HEK293 (cell line): ENCODE results near the gene PITPNC1.

ENCODE experiments used
- GLI2 ChIP-seq: fragments of 450-650 bp; formaldehyde crosslinking; IDR thresholded peaks from 2 replicates; pipeline ENCODE4; 2017; ENCODE audit warnings: missing biosample characterization, missing genetic modification characterization, low read depth, borderline replicate concordance
- HOXD13 ChIP-seq: sonication (generic); formaldehyde crosslinking; IDR thresholded peaks from 2 replicates; pipeline ENCODE4 v1.8.0; 2022; ENCODE audit warnings: missing genetic modification reagents, borderline replicate concordance
- OSR2 ChIP-seq: fragments of 450-650 bp; formaldehyde crosslinking; IDR thresholded peaks from 2 replicates; pipeline ENCODE4 v1.5.1; 2016; ENCODE audit warnings: missing biosample characterization, missing genetic modification characterization
- SP3 ChIP-seq: fragments of 450-650 bp; formaldehyde crosslinking; IDR thresholded peaks from 2 replicates; pipeline ENCODE4 v1.5.1; 2016; ENCODE audit warnings: missing biosample characterization, missing genetic modification characterization
- TCF7L2 ChIP-seq: IDR thresholded peaks from 2 replicates; pipeline ENCODE4 v1.6.1; 2011; ENCODE audit warnings: low read depth, mild to moderate bottlenecking, inconsistent platforms, low read length, moderate library complexity, borderline replicate concordance
- WT1 ChIP-seq: fragments of 450-650 bp; formaldehyde crosslinking; IDR thresholded peaks from 2 replicates; pipeline ENCODE4 v1.5.1; 2016; ENCODE audit warnings: missing biosample characterization, missing genetic modification characterization
- YY2 ChIP-seq: fragments of 450-650 bp; formaldehyde crosslinking; IDR thresholded peaks from 2 replicates; pipeline ENCODE4 v1.5.1; 2016; ENCODE audit warnings: missing biosample characterization, missing genetic modification characterization
- ZBTB17 ChIP-seq: fragments of 450-650 bp; formaldehyde crosslinking; IDR thresholded peaks from 2 replicates; pipeline ENCODE4 v1.5.1; 2016; ENCODE audit warnings: missing biosample characterization, missing genetic modification characterization
- ZBTB21 ChIP-seq: fragments of 450-650 bp; formaldehyde crosslinking; IDR thresholded peaks from 2 replicates; pipeline ENCODE4 v1.5.1; 2017; ENCODE audit warnings: missing biosample characterization, missing genetic modification characterization
- ZBTB8A ChIP-seq: fragments of 450-650 bp; formaldehyde crosslinking; IDR thresholded peaks from 2 replicates; pipeline ENCODE4 v1.5.1; 2016; ENCODE audit warnings: missing biosample characterization, missing genetic modification characterization
- ZIC2 ChIP-seq: fragments of 450-650 bp; formaldehyde crosslinking; IDR thresholded peaks from 2 replicates; pipeline ENCODE4 v1.5.1; 2016; ENCODE audit warnings: missing biosample characterization, missing genetic modification characterization
- ZNF112 ChIP-seq: fragments of 450-650 bp; formaldehyde crosslinking; IDR thresholded peaks from 2 replicates; pipeline ENCODE4 v1.5.0; 2017; ENCODE audit warnings: missing biosample characterization, missing genetic modification characterization
- ZNF114 ChIP-seq: fragments of 450-650 bp; formaldehyde crosslinking; IDR thresholded peaks from 2 replicates; pipeline ENCODE4 v1.5.0; 2017; ENCODE audit warnings: missing biosample characterization, missing genetic modification characterization
- ZNF221 ChIP-seq: fragments of 450-650 bp; formaldehyde crosslinking; IDR thresholded peaks from 2 replicates; pipeline ENCODE4 v1.5.1; 2017; ENCODE audit warnings: missing biosample characterization, missing genetic modification characterization, borderline replicate concordance
- ZNF23 ChIP-seq: fragments of 450-650 bp; formaldehyde crosslinking; IDR thresholded peaks from 2 replicates; pipeline ENCODE4 v1.5.1; 2016; ENCODE audit warnings: missing biosample characterization, missing genetic modification characterization, borderline replicate concordance
- ZNF335 ChIP-seq: fragments of 450-650 bp; formaldehyde crosslinking; conservative IDR thresholded peaks from 2 replicates; pipeline ENCODE4 v1.5.1; 2016; ENCODE audit warnings: missing biosample characterization, missing genetic modification characterization
- ZNF571 ChIP-seq: fragments of 450-650 bp; formaldehyde crosslinking; IDR thresholded peaks from 2 replicates; pipeline ENCODE4 v1.5.0; 2017; ENCODE audit warnings: missing biosample characterization, missing genetic modification characterization
- ZNF626 ChIP-seq: fragments of 450-650 bp; sonication (Bioruptor Pico); formaldehyde crosslinking; IDR thresholded peaks from 2 replicates; pipeline ENCODE4 v1.5.1; 2018; ENCODE audit warnings: missing biosample characterization, missing genetic modification characterization, inconsistent platforms
- ZNF658 ChIP-seq: fragments of 450-650 bp; formaldehyde crosslinking; IDR thresholded peaks from 2 replicates; pipeline ENCODE4; 2016; ENCODE audit warnings: missing biosample characterization, missing genetic modification characterization
- ZNF701 ChIP-seq: fragments of 450-650 bp; formaldehyde crosslinking; IDR thresholded peaks from 2 replicates; pipeline ENCODE4 v1.5.1; 2016; ENCODE audit warnings: missing biosample characterization, missing genetic modification characterization
- ZNF747 ChIP-seq: fragments of 450-650 bp; formaldehyde crosslinking; IDR thresholded peaks from 2 replicates; pipeline ENCODE4 v1.5.1; 2016; ENCODE audit warnings: missing biosample characterization, missing genetic modification characterization
- ZNF768 ChIP-seq: fragments of 450-650 bp; formaldehyde crosslinking; IDR thresholded peaks from 2 replicates; pipeline ENCODE4 v1.5.1; 2018; ENCODE audit warnings: missing biosample characterization, mild to moderate bottlenecking, missing genetic modification characterization
- ZXDB ChIP-seq: fragments of 450-650 bp; formaldehyde crosslinking; IDR thresholded peaks from 2 replicates; pipeline ENCODE4 v1.5.1; 2016; ENCODE audit warnings: missing biosample characterization, missing genetic modification characterization
- TF ChIP-seq, protein P1 (sequence below): fragments of 450-650 bp; IDR thresholded peaks from 2 replicates; pipeline ENCODE4 v1.5.1; 2018; ENCODE audit warnings: missing biosample characterization, missing genetic modification characterization
- TF ChIP-seq, protein P2 (sequence below): fragments of 450-650 bp; IDR thresholded peaks from 2 replicates; pipeline ENCODE4 v1.5.1; 2018; ENCODE audit warnings: missing biosample characterization, mild to moderate bottlenecking, missing genetic modification characterization
- TF ChIP-seq, protein P3 (sequence below): fragments of 450-650 bp; formaldehyde crosslinking; IDR thresholded peaks from 2 replicates; pipeline ENCODE4 v1.5.1; 2016; ENCODE audit warnings: missing biosample characterization, missing genetic modification characterization
- TF ChIP-seq, protein P4 (sequence below): fragments of 450-650 bp; formaldehyde crosslinking; IDR thresholded peaks from 2 replicates; pipeline ENCODE4 v1.5.1; 2016; ENCODE audit warnings: missing biosample characterization, missing genetic modification characterization
- TF ChIP-seq, protein P5 (sequence below): fragments of 450-650 bp; formaldehyde crosslinking; IDR thresholded peaks from 2 replicates; pipeline ENCODE4 v1.5.1; 2016; ENCODE audit warnings: missing biosample characterization, missing genetic modification characterization
- TF ChIP-seq, protein P6 (sequence below): fragments of 450-650 bp; formaldehyde crosslinking; IDR thresholded peaks from 2 replicates; pipeline ENCODE4 v1.5.1; 2016; ENCODE audit warnings: missing biosample characterization, missing genetic modification characterization

The PITPNC1 gene

DNA sequence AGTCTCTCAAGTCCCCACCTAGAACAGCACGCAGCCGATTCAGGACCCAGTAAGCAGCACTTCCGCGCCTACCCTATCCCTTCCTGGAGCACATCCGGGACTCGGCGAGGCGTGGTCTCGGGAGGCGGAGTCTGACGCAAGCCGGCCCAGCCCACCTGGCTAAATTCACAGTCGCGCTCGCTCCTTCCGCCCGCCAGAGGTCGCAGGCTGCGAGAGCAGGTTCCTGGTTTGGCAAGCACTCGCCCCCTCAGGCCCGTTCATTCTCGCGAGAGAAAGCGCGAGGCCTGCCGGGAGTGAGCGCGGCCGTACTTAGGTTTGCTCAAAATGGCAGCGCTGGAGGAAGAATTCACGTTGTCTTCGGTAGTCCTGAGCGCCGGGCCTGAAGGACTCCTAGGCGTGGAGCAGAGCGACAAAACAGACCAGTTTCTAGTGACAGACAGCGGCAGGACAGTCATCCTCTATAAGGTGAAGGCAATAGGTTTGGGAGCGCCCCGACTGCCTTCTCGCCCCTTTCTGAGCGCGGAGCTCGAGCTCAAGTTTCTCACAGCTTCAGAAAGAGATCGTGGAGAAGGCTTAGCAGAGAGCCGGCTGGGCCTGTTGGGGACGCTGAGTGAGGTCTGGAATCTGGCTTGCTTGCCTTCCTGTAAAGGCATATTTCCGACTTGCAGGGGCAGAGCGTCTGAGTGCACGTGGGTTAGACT lies 340.7 kb downstream of the PITPNC1 start, which contains the start of gene NOL11 (continued):
- TF ChIP-seq OSR2 (tag by site-specific recombination) (no peak), ZNF221 (tag by site-specific recombination) (no peak), ZBTB8A (tag by site-specific recombination) (peak; percentile 42; the same call in 1 of the 2 replicates), SP3 (tag by site-specific recombination) (peak; percentile 94), ZNF768 (tag by site-specific recombination) (no peak), ZNF658 (tag by site-specific recombination) (no peak), ZNF112 (no peak), ZXDB (tag by site-specific recombination) (peak; percentile 84), ZNF747 (tag by site-specific recombination) (no peak), GLI2 (tag by site-specific recombination) (no peak), ZNF571 (tag by site-specific recombination) (no peak), WT1 (tag by site-specific recombination) (no peak; the same call in 1 of the 2 replicates), ZIC2 (tag by site-specific recombination) (no peak), ZNF335 (tag by site-specific recombination) (peak; percentile 84), ZNF23 (tag by site-specific recombination) (no peak), ZBTB21 (peak; percentile 54; the same call in 1 of the 2 replicates), HOXD13 (no peak), YY2 (peak; percentile 91), TCF7L2 (no peak), ZNF701 (tag by site-specific recombination) (no peak), ZNF626 (tag by site-specific recombination) (no peak), ZNF114 (tag by site-specific recombination) (no peak), ZBTB17 (peak; percentile 92)
- TF ChIP-seq, protein P1, sequence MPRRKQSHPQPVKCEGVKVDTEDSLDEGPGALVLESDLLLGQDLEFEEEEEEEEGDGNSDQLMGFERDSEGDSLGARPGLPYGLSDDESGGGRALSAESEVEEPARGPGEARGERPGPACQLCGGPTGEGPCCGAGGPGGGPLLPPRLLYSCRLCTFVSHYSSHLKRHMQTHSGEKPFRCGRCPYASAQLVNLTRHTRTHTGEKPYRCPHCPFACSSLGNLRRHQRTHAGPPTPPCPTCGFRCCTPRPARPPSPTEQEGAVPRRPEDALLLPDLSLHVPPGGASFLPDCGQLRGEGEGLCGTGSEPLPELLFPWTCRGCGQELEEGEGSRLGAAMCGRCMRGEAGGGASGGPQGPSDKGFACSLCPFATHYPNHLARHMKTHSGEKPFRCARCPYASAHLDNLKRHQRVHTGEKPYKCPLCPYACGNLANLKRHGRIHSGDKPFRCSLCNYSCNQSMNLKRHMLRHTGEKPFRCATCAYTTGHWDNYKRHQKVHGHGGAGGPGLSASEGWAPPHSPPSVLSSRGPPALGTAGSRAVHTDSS (tag by site-specific recombination): peak; percentile 6; the same call in 1 of the 2 replicates
- TF ChIP-seq, protein P2, sequence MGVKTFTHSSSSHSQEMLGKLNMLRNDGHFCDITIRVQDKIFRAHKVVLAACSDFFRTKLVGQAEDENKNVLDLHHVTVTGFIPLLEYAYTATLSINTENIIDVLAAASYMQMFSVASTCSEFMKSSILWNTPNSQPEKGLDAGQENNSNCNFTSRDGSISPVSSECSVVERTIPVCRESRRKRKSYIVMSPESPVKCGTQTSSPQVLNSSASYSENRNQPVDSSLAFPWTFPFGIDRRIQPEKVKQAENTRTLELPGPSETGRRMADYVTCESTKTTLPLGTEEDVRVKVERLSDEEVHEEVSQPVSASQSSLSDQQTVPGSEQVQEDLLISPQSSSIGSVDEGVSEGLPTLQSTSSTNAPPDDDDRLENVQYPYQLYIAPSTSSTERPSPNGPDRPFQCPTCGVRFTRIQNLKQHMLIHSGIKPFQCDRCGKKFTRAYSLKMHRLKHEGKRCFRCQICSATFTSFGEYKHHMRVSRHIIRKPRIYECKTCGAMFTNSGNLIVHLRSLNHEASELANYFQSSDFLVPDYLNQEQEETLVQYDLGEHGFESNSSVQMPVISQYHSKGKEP (tag by site-specific recombination): 0 out of 2 replicates have a peak, but pooled peaks have one; percentile 28
- TF ChIP-seq, protein P3, sequence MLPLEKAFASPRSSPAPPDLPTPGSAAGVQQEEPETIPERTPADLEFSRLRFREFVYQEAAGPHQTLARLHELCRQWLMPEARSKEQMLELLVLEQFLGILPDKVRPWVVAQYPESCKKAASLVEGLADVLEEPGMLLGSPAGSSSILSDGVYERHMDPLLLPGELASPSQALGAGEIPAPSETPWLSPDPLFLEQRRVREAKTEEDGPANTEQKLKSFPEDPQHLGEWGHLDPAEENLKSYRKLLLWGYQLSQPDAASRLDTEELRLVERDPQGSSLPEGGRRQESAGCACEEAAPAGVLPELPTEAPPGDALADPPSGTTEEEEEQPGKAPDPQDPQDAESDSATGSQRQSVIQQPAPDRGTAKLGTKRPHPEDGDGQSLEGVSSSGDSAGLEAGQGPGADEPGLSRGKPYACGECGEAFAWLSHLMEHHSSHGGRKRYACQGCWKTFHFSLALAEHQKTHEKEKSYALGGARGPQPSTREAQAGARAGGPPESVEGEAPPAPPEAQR (tag by site-specific recombination): no peak
- TF ChIP-seq, protein P4, sequence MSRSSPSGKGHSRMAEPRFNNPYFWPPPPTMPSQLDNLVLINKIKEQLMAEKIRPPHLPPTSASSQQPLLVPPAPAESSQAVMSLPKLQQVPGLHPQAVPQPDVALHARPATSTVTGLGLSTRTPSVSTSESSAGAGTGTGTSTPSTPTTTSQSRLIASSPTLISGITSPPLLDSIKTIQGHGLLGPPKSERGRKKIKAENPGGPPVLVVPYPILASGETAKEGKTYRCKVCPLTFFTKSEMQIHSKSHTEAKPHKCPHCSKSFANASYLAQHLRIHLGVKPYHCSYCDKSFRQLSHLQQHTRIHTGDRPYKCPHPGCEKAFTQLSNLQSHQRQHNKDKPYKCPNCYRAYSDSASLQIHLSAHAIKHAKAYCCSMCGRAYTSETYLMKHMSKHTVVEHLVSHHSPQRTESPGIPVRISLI: no peak
- TF ChIP-seq, protein P5, sequence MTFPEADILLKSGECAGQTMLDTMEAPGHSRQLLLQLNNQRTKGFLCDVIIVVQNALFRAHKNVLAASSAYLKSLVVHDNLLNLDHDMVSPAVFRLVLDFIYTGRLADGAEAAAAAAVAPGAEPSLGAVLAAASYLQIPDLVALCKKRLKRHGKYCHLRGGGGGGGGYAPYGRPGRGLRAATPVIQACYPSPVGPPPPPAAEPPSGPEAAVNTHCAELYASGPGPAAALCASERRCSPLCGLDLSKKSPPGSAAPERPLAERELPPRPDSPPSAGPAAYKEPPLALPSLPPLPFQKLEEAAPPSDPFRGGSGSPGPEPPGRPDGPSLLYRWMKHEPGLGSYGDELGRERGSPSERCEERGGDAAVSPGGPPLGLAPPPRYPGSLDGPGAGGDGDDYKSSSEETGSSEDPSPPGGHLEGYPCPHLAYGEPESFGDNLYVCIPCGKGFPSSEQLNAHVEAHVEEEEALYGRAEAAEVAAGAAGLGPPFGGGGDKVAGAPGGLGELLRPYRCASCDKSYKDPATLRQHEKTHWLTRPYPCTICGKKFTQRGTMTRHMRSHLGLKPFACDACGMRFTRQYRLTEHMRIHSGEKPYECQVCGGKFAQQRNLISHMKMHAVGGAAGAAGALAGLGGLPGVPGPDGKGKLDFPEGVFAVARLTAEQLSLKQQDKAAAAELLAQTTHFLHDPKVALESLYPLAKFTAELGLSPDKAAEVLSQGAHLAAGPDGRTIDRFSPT (tag by site-specific recombination): no peak
- TF ChIP-seq, protein P6, sequence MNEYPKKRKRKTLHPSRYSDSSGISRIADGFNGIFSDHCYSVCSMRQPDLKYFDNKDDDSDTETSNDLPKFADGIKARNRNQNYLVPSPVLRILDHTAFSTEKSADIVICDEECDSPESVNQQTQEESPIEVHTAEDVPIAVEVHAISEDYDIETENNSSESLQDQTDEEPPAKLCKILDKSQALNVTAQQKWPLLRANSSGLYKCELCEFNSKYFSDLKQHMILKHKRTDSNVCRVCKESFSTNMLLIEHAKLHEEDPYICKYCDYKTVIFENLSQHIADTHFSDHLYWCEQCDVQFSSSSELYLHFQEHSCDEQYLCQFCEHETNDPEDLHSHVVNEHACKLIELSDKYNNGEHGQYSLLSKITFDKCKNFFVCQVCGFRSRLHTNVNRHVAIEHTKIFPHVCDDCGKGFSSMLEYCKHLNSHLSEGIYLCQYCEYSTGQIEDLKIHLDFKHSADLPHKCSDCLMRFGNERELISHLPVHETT: peak; percentile 87; the same call in 1 of the 2 replicates
